Activated naive CD8-positive, alpha-beta T cell treated with anti-CD3 and anti-CD28 coated beads, Interleukin-2, amount 50 U/mL, for 16 hours (primary cell): ENCODE results near the gene ITGAE.
A peak's percentile ranks its signal among the peaks of the same experiment; 100 is the strongest.

Experiments used
- DNase-seq: peaks from one replicate; pipeline ENCODE4 v3.0.0-alpha.2; 2020; ENCODE audit warnings: low read depth, low spot score

ITGAE gene

GRCh38 chr17:3669548-3669947 is 131.4 kb downstream of the ITGAE start:
- DNase-seq = no peak

DNA sequence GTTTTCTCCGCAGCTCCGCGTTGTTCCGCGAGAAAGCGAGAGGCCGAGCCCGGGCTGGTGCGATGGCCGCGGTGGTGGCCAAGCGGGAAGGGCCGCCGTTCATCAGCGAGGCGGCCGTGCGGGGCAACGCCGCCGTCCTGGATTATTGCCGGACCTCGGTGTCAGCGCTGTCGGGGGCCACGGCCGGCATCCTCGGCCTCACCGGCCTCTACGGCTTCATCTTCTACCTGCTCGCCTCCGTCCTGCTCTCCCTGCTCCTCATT is 132.0 kb downstream of the ITGAE start:
- DNase-seq = no peak

GRCh38 chr17:3668279-3669084 is 132.5 kb downstream of the ITGAE start, which contains the start of the genes EMC6 and TAX1BP3:
EMC6 (plus strand) TSS chr17:3668812; CDS start chr17:3669147, 335 bp downstream.
TAX1BP3 (minus strand) TSS chr17:3668578; CDS start chr17:3668526, 52 bp downstream.
- DNase-seq = peak; percentile 93

DNA sequence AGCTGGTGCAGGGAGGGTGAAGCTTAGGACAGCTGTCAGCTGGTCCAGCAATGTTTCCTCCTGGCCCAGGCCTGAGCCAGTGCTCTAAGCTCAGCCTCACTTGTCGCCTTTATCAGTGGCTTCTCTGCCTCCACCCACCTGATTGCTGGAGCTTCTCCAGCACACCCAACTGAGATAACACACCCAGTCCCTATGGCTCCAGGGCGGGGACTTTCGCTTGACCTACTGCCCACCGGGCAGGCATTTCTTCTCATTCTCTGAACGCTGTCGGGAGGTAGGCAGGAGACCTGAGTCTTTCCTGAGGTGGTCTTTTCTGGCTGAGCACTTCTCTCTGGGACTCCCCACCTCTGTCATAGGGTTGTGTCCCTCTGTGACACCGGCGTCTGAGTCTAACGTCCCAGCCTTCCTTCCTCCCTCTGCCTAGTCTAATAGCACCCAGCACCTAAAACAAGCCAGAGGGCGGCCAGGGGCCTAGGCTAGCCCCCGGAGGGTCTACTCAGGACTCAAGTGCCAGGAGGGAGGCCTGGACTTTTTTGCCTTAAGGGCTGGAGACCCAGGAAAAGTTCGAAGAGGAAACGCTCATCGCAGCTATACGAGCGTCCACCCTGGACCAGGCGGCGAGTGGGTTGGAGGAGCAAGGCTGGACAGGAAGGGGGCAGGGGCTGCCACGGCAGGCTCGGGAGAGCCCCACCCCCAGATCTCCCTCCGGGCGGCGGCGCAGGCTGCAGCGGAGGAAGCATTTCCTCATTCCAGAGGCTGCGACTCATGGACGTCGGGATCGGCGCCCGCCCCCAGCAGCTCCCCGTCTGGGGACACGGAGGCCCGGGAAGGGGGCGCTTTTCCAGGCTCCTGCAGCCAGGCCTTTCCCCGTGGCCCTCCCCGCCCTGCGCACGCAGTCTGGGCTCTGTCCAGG is 133.4 kb downstream of the ITGAE start:
- DNase-seq = no peak

DNA sequence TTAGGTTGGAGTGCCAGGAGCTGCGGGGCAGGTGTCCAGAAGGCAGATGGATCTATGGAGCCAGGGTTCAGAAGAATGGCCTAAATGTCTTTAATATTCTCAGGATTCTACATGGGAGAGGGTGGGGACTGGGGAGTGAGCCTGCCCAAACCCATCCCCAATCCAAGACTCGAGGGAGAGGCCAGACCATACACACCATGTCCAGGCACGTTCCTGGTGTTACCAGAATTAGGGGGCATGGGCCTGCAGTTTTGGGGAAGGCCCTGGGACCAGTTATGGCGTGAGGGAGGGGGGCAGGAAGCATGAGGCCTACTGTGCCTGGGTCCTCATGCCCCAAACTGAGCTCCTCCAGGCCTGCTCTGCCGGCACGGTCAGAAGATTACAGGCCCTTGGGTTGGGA is 134.5 kb downstream of the ITGAE start:
- no peak for DNase-seq

DNA sequence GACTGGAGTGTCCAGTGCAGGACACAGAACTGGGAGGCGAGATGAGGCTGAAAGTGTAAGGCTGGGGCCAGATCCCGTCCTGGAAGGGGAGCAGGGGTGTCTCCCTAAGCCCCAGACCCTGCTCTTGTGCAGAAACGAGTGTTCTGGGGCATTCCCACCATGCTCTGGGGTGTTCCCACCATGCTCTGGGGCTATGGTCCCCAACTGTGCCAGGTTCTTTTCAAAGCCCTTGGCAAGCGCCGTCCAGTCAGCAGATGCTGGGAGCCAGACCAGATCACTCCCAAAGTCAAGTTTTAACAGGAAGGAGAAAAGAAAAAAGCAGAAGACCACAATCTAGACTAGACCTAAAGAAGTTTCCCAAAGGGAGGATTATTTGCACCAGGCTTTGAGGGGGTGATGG is 135.2 kb downstream of the ITGAE start:
- no peak for DNase-seq
